SK-N-SH treated with all-trans-retinoic acid at 6 μM for 48 hours (cell line): ENCODE results near the gene RPRD2.

Experiments
- ATAC-seq: fragments of 200-7000 bp; cut with Tn5 transposase; 3 replicates; pipeline ENCODE4 v1.9.1; 2020; ENCODE audit warnings: mild to moderate bottlenecking, moderate library complexity
- ARNTL ChIP-seq: fragments of 450-650 bp; formaldehyde crosslinking; IDR thresholded peaks from 2 replicates; pipeline ENCODE4 v1.5.0; 2020; ENCODE audit warnings: low read depth, mild to moderate bottlenecking, moderate library complexity, borderline replicate concordance
- BACH2 ChIP-seq: fragments of 250-450 bp; sonication (Bioruptor Pico); IDR thresholded peaks from 2 replicates; pipeline ENCODE4 v1.9.0; 2021; ENCODE audit warnings: mild to moderate bottlenecking, borderline replicate concordance
- CSDC2 ChIP-seq: fragments of 250-450 bp; sonication (Bioruptor Pico); IDR thresholded peaks from 2 replicates; pipeline ENCODE4 v1.5.0; 2020; ENCODE audit warnings: mild to moderate bottlenecking, moderate library complexity
- ESRRG ChIP-seq: fragments of 250-450 bp; sonication (Bioruptor Pico); IDR thresholded peaks from 2 replicates; pipeline ENCODE4 v1.6.1; 2021; ENCODE audit warnings: mild to moderate bottlenecking
- GLIS3 ChIP-seq: fragments of 250-450 bp; sonication (Bioruptor Pico); IDR thresholded peaks from 2 replicates; pipeline ENCODE4 v1.5.0; 2020; ENCODE audit warnings: mild to moderate bottlenecking, moderate library complexity
- ISL1 ChIP-seq: fragments of 250-450 bp; sonication (Bioruptor Pico); IDR thresholded peaks from 2 replicates; pipeline ENCODE4 v2.1.2; 2022; ENCODE audit warnings: mild to moderate bottlenecking, moderate library complexity
- OSR1 ChIP-seq: fragments of 250-450 bp; sonication (Bioruptor Pico); IDR thresholded peaks from 2 replicates; pipeline ENCODE4 v1.8.0; 2022; ENCODE audit warnings: moderate library complexity, mild to moderate bottlenecking, inconsistent platforms
- PPARA ChIP-seq: fragments of 250-450 bp; sonication (Bioruptor Pico); IDR thresholded peaks from 2 replicates; pipeline ENCODE4 v1.5.0; 2020; ENCODE audit warnings: mild to moderate bottlenecking, borderline replicate concordance
- RARB ChIP-seq: fragments of 250-450 bp; sonication (Bioruptor Pico); IDR thresholded peaks from 2 replicates; pipeline ENCODE4 v1.8.0; 2021; ENCODE audit warnings: mild to moderate bottlenecking, moderate library complexity
- SNAI2 ChIP-seq: fragments of 250-450 bp; sonication (Bioruptor Pico); IDR thresholded peaks from 2 replicates; pipeline ENCODE4 v1.5.0; 2020; ENCODE audit warnings: mild to moderate bottlenecking, moderate library complexity
- TCF4 ChIP-seq: fragments of 250-450 bp; sonication (Bioruptor Pico); IDR thresholded peaks from 2 replicates; pipeline ENCODE4 v1.8.0; 2021; ENCODE audit warnings: mild to moderate bottlenecking, moderate library complexity, borderline replicate concordance
- TOX ChIP-seq: fragments of 250-450 bp; sonication (Bioruptor Pico); IDR thresholded peaks from 2 replicates; pipeline ENCODE4 v1.8.0; 2021; ENCODE audit warnings: mild to moderate bottlenecking, moderate library complexity, borderline replicate concordance
- ZC3H10 ChIP-seq: fragments of 250-450 bp; sonication (Bioruptor Pico); IDR thresholded peaks from 2 replicates; pipeline ENCODE4 v1.5.1; 2021; ENCODE audit warnings: mild to moderate bottlenecking, moderate library complexity
- ZFP3 ChIP-seq: fragments of 250-450 bp; sonication (Bioruptor Pico); IDR thresholded peaks from 2 replicates; pipeline ENCODE4 v1.5.0; 2020; ENCODE audit warnings: mild to moderate bottlenecking, moderate library complexity
- ZFP30 ChIP-seq: fragments of 450-650 bp; formaldehyde crosslinking; IDR thresholded peaks from 2 replicates; pipeline ENCODE4 v1.5.0; 2022; ENCODE audit warnings: mild to moderate bottlenecking, moderate library complexity
- ZNF565 ChIP-seq: fragments of 450-650 bp; formaldehyde crosslinking; conservative IDR thresholded peaks from 2 replicates; pipeline ENCODE4 v1.5.0; 2020; ENCODE audit warnings: low read depth, mild to moderate bottlenecking, moderate library complexity
- ZNF70 ChIP-seq: fragments of 450-650 bp; formaldehyde crosslinking; IDR thresholded peaks from 2 replicates; pipeline ENCODE4 v1.5.0; 2020; ENCODE audit warnings: mild to moderate bottlenecking, moderate library complexity
- ZNF8 ChIP-seq: fragments of 450-650 bp; formaldehyde crosslinking; IDR thresholded peaks from 2 replicates; pipeline ENCODE4 v1.5.0; 2020; ENCODE audit warnings: mild to moderate bottlenecking, moderate library complexity
- TF ChIP-seq, protein P1 (sequence below): fragments of 250-450 bp; sonication (Bioruptor Pico); IDR thresholded peaks from 2 replicates; pipeline ENCODE4 v1.8.0; 2020; ENCODE audit warnings: mild to moderate bottlenecking, moderate library complexity, borderline replicate concordance
- TF ChIP-seq, protein P2 (sequence below): fragments of 250-450 bp; sonication (Bioruptor Pico); IDR thresholded peaks from 2 replicates; pipeline ENCODE4 v1.5.0; 2020; ENCODE audit warnings: mild to moderate bottlenecking, moderate library complexity
- TF ChIP-seq, protein P3 (sequence below): fragments of 250-450 bp; sonication (Bioruptor Pico); IDR thresholded peaks from 2 replicates; pipeline ENCODE4 v1.5.1; 2020; ENCODE audit warnings: low read depth, mild to moderate bottlenecking, moderate library complexity
- TF ChIP-seq, protein P4 (sequence below): fragments of 250-450 bp; sonication (Bioruptor Pico); IDR thresholded peaks from 2 replicates; pipeline ENCODE4 v1.8.0; 2021; ENCODE audit warnings: low read depth, mild to moderate bottlenecking, moderate library complexity, borderline replicate concordance

The RPRD2 gene

DNA sequence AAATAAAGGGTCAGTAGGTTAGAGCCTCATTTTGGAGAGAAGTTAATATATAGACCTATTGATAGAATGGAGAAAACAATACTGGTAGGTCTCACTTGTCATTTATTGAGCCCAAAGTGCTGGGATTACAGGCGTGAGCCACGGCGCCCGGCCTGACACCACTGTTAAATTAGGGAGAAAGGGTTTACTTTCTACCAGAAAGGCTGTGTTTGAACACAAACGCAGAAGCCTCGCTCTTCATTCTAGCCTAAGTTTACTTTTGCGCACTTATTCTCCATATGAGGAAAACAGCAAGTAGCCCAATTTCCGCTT, 43.3 kb upstream of the RPRD2 start (continued):
- TF ChIP-seq, protein P1, sequence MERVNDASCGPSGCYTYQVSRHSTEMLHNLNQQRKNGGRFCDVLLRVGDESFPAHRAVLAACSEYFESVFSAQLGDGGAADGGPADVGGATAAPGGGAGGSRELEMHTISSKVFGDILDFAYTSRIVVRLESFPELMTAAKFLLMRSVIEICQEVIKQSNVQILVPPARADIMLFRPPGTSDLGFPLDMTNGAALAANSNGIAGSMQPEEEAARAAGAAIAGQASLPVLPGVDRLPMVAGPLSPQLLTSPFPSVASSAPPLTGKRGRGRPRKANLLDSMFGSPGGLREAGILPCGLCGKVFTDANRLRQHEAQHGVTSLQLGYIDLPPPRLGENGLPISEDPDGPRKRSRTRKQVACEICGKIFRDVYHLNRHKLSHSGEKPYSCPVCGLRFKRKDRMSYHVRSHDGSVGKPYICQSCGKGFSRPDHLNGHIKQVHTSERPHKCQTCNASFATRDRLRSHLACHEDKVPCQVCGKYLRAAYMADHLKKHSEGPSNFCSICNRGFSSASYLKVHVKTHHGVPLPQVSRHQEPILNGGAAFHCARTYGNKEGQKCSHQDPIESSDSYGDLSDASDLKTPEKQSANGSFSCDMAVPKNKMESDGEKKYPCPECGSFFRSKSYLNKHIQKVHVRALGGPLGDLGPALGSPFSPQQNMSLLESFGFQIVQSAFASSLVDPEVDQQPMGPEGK (CRISPR knock-in tag) = no peak
- no peak for TF ChIP-seq TOX (CRISPR knock-in tag)
- TF ChIP-seq, protein P2, sequence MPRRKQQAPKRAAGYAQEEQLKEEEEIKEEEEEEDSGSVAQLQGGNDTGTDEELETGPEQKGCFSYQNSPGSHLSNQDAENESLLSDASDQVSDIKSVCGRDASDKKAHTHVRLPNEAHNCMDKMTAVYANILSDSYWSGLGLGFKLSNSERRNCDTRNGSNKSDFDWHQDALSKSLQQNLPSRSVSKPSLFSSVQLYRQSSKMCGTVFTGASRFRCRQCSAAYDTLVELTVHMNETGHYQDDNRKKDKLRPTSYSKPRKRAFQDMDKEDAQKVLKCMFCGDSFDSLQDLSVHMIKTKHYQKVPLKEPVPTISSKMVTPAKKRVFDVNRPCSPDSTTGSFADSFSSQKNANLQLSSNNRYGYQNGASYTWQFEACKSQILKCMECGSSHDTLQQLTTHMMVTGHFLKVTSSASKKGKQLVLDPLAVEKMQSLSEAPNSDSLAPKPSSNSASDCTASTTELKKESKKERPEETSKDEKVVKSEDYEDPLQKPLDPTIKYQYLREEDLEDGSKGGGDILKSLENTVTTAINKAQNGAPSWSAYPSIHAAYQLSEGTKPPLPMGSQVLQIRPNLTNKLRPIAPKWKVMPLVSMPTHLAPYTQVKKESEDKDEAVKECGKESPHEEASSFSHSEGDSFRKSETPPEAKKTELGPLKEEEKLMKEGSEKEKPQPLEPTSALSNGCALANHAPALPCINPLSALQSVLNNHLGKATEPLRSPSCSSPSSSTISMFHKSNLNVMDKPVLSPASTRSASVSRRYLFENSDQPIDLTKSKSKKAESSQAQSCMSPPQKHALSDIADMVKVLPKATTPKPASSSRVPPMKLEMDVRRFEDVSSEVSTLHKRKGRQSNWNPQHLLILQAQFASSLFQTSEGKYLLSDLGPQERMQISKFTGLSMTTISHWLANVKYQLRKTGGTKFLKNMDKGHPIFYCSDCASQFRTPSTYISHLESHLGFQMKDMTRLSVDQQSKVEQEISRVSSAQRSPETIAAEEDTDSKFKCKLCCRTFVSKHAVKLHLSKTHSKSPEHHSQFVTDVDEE (CRISPR knock-in tag) = no peak

DNA sequence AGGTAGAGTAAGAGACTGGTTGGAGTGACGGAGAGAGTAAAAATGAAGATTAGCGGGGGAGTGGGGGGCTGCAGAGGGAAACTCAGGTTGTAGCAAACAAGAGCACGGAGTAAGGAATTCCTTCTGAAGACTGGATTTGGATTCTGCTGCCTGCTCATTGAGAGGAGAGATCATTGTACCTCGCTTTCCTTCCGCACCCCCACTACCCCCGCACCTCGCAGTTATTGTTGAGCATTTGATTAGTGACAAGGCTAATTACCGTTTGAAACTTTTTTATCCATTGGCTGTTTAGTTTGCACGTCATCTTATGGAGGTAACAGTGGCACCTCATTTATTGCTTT, 42.2 kb upstream of the RPRD2 start:
- ATAC-seq = no peak; the same call in 1 of the 3 replicates
- no peak for TF ChIP-seq OSR1
- TF ChIP-seq, protein P3, sequence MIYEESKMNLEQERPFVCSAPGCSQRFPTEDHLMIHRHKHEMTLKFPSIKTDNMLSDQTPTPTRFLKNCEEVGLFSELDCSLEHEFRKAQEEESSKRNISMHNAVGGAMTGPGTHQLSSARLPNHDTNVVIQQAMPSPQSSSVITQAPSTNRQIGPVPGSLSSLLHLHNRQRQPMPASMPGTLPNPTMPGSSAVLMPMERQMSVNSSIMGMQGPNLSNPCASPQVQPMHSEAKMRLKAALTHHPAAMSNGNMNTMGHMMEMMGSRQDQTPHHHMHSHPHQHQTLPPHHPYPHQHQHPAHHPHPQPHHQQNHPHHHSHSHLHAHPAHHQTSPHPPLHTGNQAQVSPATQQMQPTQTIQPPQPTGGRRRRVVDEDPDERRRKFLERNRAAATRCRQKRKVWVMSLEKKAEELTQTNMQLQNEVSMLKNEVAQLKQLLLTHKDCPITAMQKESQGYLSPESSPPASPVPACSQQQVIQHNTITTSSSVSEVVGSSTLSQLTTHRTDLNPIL (CRISPR knock-in tag) = no peak
- no peak for TF ChIP-seq ZNF565 (CRISPR knock-in tag)
- TF ChIP-seq ISL1 = no peak
- no peak for TF ChIP-seq RARB (CRISPR knock-in tag)
- TF ChIP-seq, protein P4, sequence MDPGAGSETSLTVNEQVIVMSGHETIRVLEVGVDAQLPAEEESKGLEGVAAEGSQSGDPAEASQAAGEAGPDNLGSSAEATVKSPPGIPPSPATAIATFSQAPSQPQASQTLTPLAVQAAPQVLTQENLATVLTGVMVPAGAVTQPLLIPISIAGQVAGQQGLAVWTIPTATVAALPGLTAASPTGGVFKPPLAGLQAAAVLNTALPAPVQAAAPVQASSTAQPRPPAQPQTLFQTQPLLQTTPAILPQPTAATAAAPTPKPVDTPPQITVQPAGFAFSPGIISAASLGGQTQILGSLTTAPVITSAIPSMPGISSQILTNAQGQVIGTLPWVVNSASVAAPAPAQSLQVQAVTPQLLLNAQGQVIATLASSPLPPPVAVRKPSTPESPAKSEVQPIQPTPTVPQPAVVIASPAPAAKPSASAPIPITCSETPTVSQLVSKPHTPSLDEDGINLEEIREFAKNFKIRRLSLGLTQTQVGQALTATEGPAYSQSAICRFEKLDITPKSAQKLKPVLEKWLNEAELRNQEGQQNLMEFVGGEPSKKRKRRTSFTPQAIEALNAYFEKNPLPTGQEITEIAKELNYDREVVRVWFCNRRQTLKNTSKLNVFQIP (CRISPR knock-in tag) = no peak
- TF ChIP-seq GLIS3 = no peak
- no peak for TF ChIP-seq CSDC2
- TF ChIP-seq, protein P2 (CRISPR knock-in tag) = no peak
- no peak for TF ChIP-seq ZC3H10 (CRISPR knock-in tag)
- no peak for TF ChIP-seq ZNF8 (CRISPR knock-in tag)
- no peak for TF ChIP-seq ARNTL (CRISPR knock-in tag)
- TF ChIP-seq BACH2 = no peak

DNA sequence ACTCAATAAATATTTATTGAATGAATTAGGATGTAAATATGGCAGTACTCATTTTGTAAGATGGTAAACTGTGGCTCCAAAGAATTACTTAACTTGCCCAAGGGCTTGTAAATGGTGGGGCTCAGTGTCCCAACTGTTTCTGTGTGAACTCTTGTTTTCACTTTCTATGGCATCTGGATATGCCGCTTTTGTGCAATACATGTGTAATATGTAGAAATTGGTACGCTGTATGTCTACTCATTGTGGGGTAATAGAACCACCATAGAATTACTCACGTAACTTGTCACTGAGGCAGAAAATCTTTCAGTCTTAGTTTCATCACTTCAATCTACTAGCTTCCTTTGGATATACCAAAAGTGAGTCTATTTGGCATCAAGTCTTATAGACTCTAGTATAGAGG, 41.6 kb upstream of the RPRD2 start:
- ATAC-seq = no peak
- TF ChIP-seq, protein P4 (CRISPR knock-in tag) = no peak
- TF ChIP-seq ZFP30 (CRISPR knock-in tag) (no peak), ZFP3 (CRISPR knock-in tag) (no peak), GLIS3 (no peak), RARB (CRISPR knock-in tag) (no peak), TCF4 (CRISPR knock-in tag) (no peak), CSDC2 (no peak), ZNF70 (CRISPR knock-in tag) (no peak), ZC3H10 (CRISPR knock-in tag) (no peak), SNAI2 (CRISPR knock-in tag) (no peak), ESRRG (CRISPR knock-in tag) (no peak), PPARA (no peak), OSR1 (no peak), BACH2 (no peak), TOX (CRISPR knock-in tag) (no peak), ARNTL (CRISPR knock-in tag) (no peak)
- TF ChIP-seq, protein P1 (CRISPR knock-in tag) = no peak
- TF ChIP-seq, protein P3 (CRISPR knock-in tag) = no peak
